K562 (cell line): ENCODE results near the gene ZNF213. TPM values are rescaled to one million over a fixed set of nuclear protein-coding genes. Genes with fewer than 3 reads are reported as not detected.

Experiments
- ATAC-seq: fragments of 200-7000 bp; cut with Tn5 transposase; 3 replicates; pipeline ENCODE4 v1.9.1; 2020; ENCODE audit warnings: moderate library complexity
- BruUV-seq: library from RNA; stranded (reverse); fragments of 400-500 nt; replicated peaks from 2 replicates; lab custom pipeline; 2021; lab: Mats Ljungman, UMichigan
- CTCF ChIA-PET: fragments of 300-600 bp; formaldehyde crosslinking; extraction: SDS; loops from one replicate; lab custom pipeline; 2021; ENCODE audit warnings: low intra/inter-chr PET ratio; lab: Yijun Ruan, JAX
- POLR2A ChIA-PET: fragments of 300-600, 350-650 bp; sonication (Branson Sonifier 250); formaldehyde crosslinking; extraction: SDS; loops from one replicate; lab custom pipeline; 2021; ENCODE audit warnings: antibody characterized with exemption, inconsistent platforms; lab: Yijun Ruan, JAX
- DNase-seq, 4 experiments: peaks; one replicate each; pipeline versions ENCODE4 v3.0.0 to v3.0.0-alpha.2; 2011 to 2018; ENCODE audit warnings: low spot score in 3 of 4, mixed read lengths in 3 of 4; ENCODE audit errors: extremely low read depth in 1 of 4
- FAIRE-seq: peaks from 2 replicates; lab custom pipeline; 2011; peaks lifted over from hg19 to GRCh38; lab: Jason Lieb, UNC
- H2AFZ ChIP-seq: 2 replicates; pipeline ENCODE4 v1.6.0; 2011; ENCODE audit warnings: low read depth, low read length, control low read depth, inconsistent platforms
- H3K27ac ChIP-seq: fragments of 200-600 bp; 3 replicates; pipeline ENCODE4 v1.8.0; 2011; ENCODE audit warnings: low read depth, mild to moderate bottlenecking, control low read depth, inconsistent platforms, low read length, moderate library complexity, mixed read lengths; ENCODE audit errors: extremely low read depth
- H3K27me3 ChIP-seq, 2 experiments: fragments of 300-600 bp in 1 of 2; 2 replicates in 1 of 2; 3 replicates in 1 of 2; pipeline versions ENCODE4 v1.6.0 to v1.8.0; 2011; ENCODE audit warnings: inconsistent platforms in 2 of 2, low read length in 2 of 2, mild to moderate bottlenecking in 1 of 2, mixed read lengths in 1 of 2, moderate library complexity in 1 of 2; ENCODE audit not compliant: control insufficient read depth in 2 of 2, insufficient read depth in 2 of 2
- H3K36me3 ChIP-seq: fragments of 300-600 bp; 3 replicates; pipeline ENCODE4 v1.8.0; 2011; ENCODE audit warnings: mild to moderate bottlenecking, low read length, inconsistent platforms; ENCODE audit not compliant: control insufficient read depth, insufficient read depth
- H3K4me1 ChIP-seq, 2 experiments: fragments of 200-600 bp in 1 of 2; replicated peaks in 1 of 2; 2 replicates in 1 of 2; 3 replicates in 1 of 2; pipeline versions ENCODE4 v1.5.1 to v1.8.0; 2011; ENCODE audit warnings: inconsistent platforms in 2 of 2, low read length in 2 of 2, mild to moderate bottlenecking in 1 of 2, mixed read lengths in 1 of 2, moderate library complexity in 1 of 2; ENCODE audit not compliant: control insufficient read depth in 2 of 2, insufficient read depth in 2 of 2
- H3K4me2 ChIP-seq: 2 replicates; pipeline ENCODE4 v1.6.1; 2011; ENCODE audit warnings: low read length, control low read depth, inconsistent platforms, mixed read lengths; ENCODE audit not compliant: insufficient read depth
- H3K4me3 ChIP-seq: fragments of 200-600 bp; sonication (generic), shearing (Covaris generic); 2 replicates; pipeline ENCODE4 v1.5.1; 2016; ENCODE audit warnings: control low read depth, inconsistent platforms
- H3K79me2 ChIP-seq: fragments of 200-600 bp; 3 replicates; pipeline ENCODE4 v1.8.0; 2011; ENCODE audit warnings: low read length, inconsistent platforms; ENCODE audit not compliant: control insufficient read depth, insufficient read depth
- H3K9ac ChIP-seq, 2 experiments: 2 replicates each; pipeline versions ENCODE4 v1.6.0 to v1.6.1; 2011; ENCODE audit warnings: low read depth in 2 of 2, low read length in 2 of 2, control low read depth in 1 of 2, inconsistent platforms in 1 of 2, mild to moderate bottlenecking in 1 of 2, mixed read lengths in 1 of 2; ENCODE audit not compliant: insufficient read depth in 1 of 2
- H3K9me1 ChIP-seq: one replicate; pipeline ENCODE4 v1.6.0; 2011; ENCODE audit warnings: inconsistent platforms, mild to moderate bottlenecking, low read length, moderate library complexity; ENCODE audit not compliant: control insufficient read depth, insufficient read depth
- H3K9me3 ChIP-seq: replicated peaks from 2 replicates; pipeline ENCODE4 v1.5.1; 2011; ENCODE audit warnings: low read depth, low read length, inconsistent platforms; ENCODE audit not compliant: control insufficient read depth, insufficient read depth
- H4K20me1 ChIP-seq: replicated peaks from 2 replicates; pipeline ENCODE4 v1.6.1; 2011; ENCODE audit warnings: low read length, inconsistent platforms, mixed read lengths; ENCODE audit not compliant: control insufficient read depth, insufficient read depth
- CBX3 ChIP-seq, 2 experiments: IDR thresholded peaks; 1 replicate in 1 of 2; 2 replicates in 1 of 2; pipeline ENCODE4 v1.6.1; 2012; ENCODE audit warnings: inconsistent platforms in 2 of 2, low read length in 2 of 2, borderline replicate concordance in 1 of 2, control low read depth in 1 of 2
- CTBP1 ChIP-seq: fragments of 450-650 bp; IDR thresholded peaks from 2 replicates; pipeline ENCODE4 v1.6.1; 2016; ENCODE audit warnings: borderline replicate concordance
- POLR2G ChIP-seq: fragments of 200-400 bp; formaldehyde crosslinking; IDR thresholded peaks from 2 replicates; pipeline ENCODE4 v1.6.1; 2017; ENCODE audit warnings: low read depth, mild to moderate bottlenecking, antibody characterized with exemption, low read length, moderate library complexity
- SLC30A9 ChIP-seq: fragments of 250-450 bp; sonication (Bioruptor Pico); IDR thresholded peaks from 2 replicates; pipeline ENCODE4 v1.8.0; 2022; ENCODE audit warnings: mild to moderate bottlenecking, moderate library complexity
- TEAD1 ChIP-seq, 2 experiments: fragments of 450-650 bp in 1 of 2; sonication (generic) in 1 of 2; formaldehyde crosslinking; IDR thresholded peaks; 2 replicates each; pipeline versions ENCODE4 v1.4.0 to v1.8.0; 2020 to 2022; ENCODE audit warnings: mild to moderate bottlenecking in 2 of 2, missing genetic modification reagents in 1 of 2
- ZNF3 ChIP-seq: fragments of 250-450 bp; sonication (Bioruptor Pico); IDR thresholded peaks from 2 replicates; pipeline ENCODE4 v1.5.0; 2021; ENCODE audit warnings: mild to moderate bottlenecking, moderate library complexity
- WGBS: fragments of 100-300 bp; shearing (Covaris generic); methylation state at CpG from one replicate; pipeline ENCODE4 v1.1.6; 2016; ENCODE audit warnings: low coverage, mixed read lengths; ENCODE audit not compliant: insufficient coverage; ENCODE audit errors: missing lambda C conversion rate; 5-methylcytosine and 5-hydroxymethylcytosine counted together
- in situ Hi-C: fragments of 300-500 bp; cut with MboI; formaldehyde crosslinking; loops from 4 replicates; pipeline ENCODE4 v1.15.0; 2018; ENCODE audit warnings: inconsistent platforms, mixed read lengths
- intact Hi-C: fragments of 100-400 bp; cut with micrococcal nuclease; formaldehyde crosslinking; loops from 2 replicates; pipeline ENCODE4 v1.14.2; 2022
- polyA plus RNA-seq, 8 experiments: library from polyadenylated mRNA; depleted of rRNA in 4 of 8; stranded (reverse) in 5 of 8; unstranded in 3 of 8; fragments of >200 nt; fragmentation: Nextera tagmentation in 2 of 8; fragmentation: Illumina TruSeq in 1 of 8; extraction: Ambion mirVana in 2 of 8; extraction: Trizol in 1 of 8; gene quantifications; 2 replicates each; pipeline versions ENCODE4 v1.2.1 to v1.2.3, GENCODE V29; 2011 to 2014; ENCODE audit warnings: inconsistent platforms in 1 of 8, missing spikeins in 1 of 8
- total RNA-seq, 7 experiments: library from RNA; depleted of rRNA in 6 of 7; stranded (reverse); fragments of >200 nt in 6 of 7; fragmentation: Illumina TruSeq in 2 of 7; extraction: Trizol in 2 of 7; gene quantifications; 2 replicates each; pipeline versions ENCODE4 v1.2.1 to v1.2.3, GENCODE V29; 2011 to 2021; ENCODE audit warnings: low replicate concordance in 1 of 7
- TF ChIP-seq, protein P1 (sequence below): fragments of 250-450 bp; sonication (Bioruptor Pico); IDR thresholded peaks from 2 replicates; pipeline ENCODE4 v1.8.0; 2021; ENCODE audit warnings: borderline replicate concordance, mild to moderate bottlenecking, moderate library complexity; ENCODE audit not compliant: poor library complexity, severe bottlenecking
- TF ChIP-seq, protein P2 (sequence below), 3 experiments: fragments of 200-800 bp in 1 of 3; fragments of 250-450 bp in 1 of 3; fragments of 450-650 bp in 1 of 3; sonication (Bioruptor Pico) in 1 of 3; sonication (Bioruptor generic) in 1 of 3; formaldehyde crosslinking in 1 of 3; IDR thresholded peaks; 2 replicates each; pipeline versions ENCODE4 v1.6.1 to v1.8.0; 2016 to 2022; ENCODE audit warnings: mild to moderate bottlenecking in 2 of 3, missing genetic modification characterization in 2 of 3, missing compliant biosample characterization in 1 of 3, moderate library complexity in 1 of 3
- TF ChIP-seq, protein P3 (sequence below), 2 experiments: fragments of 450-650 bp; conservative IDR thresholded peaks; 2 replicates each; pipeline ENCODE4 v1.6.1; 2017; ENCODE audit warnings: mild to moderate bottlenecking in 2 of 2, moderate library complexity in 2 of 2

Gene ZNF213
- total and polyA plus RNA-seq, 9 of the 15 experiments (the other 6 are each of a cell fraction or from before 2014, with no cell fraction given), result 0.49 to 10.0 (median 1.8) TPM

DNA sequence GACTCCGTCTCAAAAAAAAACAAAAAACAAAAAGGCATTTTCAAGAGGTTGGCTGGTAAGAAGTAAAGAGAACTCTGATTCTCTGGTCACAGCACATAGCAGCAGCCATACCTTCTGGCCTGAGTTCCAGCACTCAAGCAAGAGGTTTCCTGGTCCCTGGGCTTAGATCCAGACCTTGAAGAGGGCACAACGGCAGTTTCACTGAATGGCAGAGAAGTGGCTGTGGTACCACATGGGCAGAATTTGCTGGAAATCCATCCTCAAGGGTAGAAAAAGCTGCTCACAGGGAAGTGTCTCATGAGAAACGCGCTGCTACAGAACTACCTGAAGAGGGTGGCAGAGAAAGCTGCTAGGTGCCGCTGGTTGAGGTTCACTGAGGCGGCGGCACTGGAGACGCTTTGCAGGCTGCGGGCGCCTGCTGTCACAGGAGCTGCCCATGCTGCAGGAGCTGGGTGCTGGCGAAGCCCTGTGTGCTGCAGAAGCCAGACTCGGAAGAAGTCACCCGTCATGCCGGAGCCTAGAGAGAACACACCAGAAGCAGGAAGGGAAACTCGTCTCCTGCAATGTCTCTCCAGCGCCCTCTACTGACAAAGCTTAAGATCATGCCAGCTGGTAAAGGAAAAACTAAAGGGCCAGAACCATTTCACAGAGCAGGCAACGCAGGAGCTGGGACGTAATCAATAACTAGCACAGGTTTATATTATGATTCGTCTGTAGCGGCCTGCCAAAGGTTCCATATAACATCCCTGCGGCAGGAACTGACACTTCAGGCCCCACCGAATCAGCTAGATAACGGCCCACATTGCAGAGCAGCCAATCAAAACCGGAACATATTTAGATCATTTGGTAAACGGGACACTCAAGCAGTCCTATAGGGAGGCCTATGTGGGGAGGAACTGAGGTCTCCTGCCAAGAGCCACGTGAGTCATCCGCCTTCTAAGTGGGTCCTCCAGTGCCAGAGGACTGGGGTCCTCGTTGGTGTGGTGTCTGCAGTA, 5.4 kb upstream of the ZNF213 start:
- Histone ChIP-seq H3K9ac (peak overlapping the region; percentile 55 to 88), H3K27ac (peak overlapping the region; percentile 40)
- no peak for TF ChIP-seq ZNF3 (CRISPR knock-in tag)
- peak; percentile 67 for TF ChIP-seq POLR2G
- TF ChIP-seq, protein P1, sequence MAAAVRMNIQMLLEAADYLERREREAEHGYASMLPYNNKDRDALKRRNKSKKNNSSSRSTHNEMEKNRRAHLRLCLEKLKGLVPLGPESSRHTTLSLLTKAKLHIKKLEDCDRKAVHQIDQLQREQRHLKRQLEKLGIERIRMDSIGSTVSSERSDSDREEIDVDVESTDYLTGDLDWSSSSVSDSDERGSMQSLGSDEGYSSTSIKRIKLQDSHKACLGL (CRISPR knock-in tag), result no peak
- TF ChIP-seq, protein P2, sequence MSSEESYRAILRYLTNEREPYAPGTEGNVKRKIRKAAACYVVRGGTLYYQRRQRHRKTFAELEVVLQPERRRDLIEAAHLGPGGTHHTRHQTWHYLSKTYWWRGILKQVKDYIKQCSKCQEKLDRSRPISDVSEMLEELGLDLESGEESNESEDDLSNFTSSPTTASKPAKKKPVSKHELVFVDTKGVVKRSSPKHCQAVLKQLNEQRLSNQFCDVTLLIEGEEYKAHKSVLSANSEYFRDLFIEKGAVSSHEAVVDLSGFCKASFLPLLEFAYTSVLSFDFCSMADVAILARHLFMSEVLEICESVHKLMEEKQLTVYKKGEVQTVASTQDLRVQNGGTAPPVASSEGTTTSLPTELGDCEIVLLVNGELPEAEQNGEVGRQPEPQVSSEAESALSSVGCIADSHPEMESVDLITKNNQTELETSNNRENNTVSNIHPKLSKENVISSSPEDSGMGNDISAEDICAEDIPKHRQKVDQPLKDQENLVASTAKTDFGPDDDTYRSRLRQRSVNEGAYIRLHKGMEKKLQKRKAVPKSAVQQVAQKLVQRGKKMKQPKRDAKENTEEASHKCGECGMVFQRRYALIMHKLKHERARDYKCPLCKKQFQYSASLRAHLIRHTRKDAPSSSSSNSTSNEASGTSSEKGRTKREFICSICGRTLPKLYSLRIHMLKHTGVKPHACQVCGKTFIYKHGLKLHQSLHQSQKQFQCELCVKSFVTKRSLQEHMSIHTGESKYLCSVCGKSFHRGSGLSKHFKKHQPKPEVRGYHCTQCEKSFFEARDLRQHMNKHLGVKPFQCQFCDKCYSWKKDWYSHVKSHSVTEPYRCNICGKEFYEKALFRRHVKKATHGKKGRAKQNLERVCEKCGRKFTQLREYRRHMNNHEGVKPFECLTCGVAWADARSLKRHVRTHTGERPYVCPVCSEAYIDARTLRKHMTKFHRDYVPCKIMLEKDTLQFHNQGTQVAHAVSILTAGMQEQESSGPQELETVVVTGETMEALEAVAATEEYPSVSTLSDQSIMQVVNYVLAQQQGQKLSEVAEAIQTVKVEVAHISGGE (CRISPR knock-in tag; IDR thresholded peaks at IDR 0.05), result peak in 1 of 3 experiments; percentile 86; a peak in 2 of 6 replicates
- peak in 1 of 2 experiments; percentile 58; a peak in 1 of 3 replicates for TF ChIP-seq CBX3 (IDR thresholded peaks at IDR 0.05; ENCODE audit: borderline replicate concordance in 1 of 2, low read length in 2 of 2)
- TF ChIP-seq, protein P3, sequence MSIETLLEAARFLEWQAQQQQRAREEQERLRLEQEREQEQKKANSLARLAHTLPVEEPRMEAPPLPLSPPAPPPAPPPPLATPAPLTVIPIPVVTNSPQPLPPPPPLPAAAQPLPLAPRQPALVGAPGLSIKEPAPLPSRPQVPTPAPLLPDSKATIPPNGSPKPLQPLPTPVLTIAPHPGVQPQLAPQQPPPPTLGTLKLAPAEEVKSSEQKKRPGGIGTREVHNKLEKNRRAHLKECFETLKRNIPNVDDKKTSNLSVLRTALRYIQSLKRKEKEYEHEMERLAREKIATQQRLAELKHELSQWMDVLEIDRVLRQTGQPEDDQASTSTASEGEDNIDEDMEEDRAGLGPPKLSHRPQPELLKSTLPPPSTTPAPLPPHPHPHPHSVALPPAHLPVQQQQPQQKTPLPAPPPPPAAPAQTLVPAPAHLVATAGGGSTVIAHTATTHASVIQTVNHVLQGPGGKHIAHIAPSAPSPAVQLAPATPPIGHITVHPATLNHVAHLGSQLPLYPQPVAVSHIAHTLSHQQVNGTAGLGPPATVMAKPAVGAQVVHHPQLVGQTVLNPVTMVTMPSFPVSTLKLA (conservative IDR thresholded peaks at IDR 0.05), result peak in 1 of 2 experiments; percentile 45; a peak in 1 of 4 replicates
- 0 out of 4 replicates have a peak, but pooled peaks of 1 of the 2 experiments have one; percentile 47 for TF ChIP-seq TEAD1 (CRISPR knock-in tag; IDR thresholded peaks at IDR 0.05)
- TF ChIP-seq CTBP1, result no peak
- no peak for TF ChIP-seq SLC30A9

More for the DNA sequence above, 5.4 kb upstream of the ZNF213 start:
- ChIA-PET CTCF (interaction anchor here (0.7 to 2.7 kb wide), 5 partner anchors 21 to 71 kb away, joined by 4 to 20 read pairs (median 9); no protein-coding TSS in a partner anchor), POLR2A (interaction anchor here (0.5 to 2.9 kb wide), 15 partner anchors 8 to 306 kb away, joined by 3 to 17 read pairs (median 4); partner anchors contain the start of genes IL32 and ZSCAN10)
- H4K20me1 ChIP-seq, result no peaks in the 10 kb centered on the region
- H2AFZ ChIP-seq, result peak overlapping the region; percentile 76
- in situ Hi-C loops (no loop called here), intact Hi-C loops (loop anchor here (1.0 kb wide), 2 partner anchors 37 to 70 kb away; no protein-coding TSS in a partner anchor)
- FAIRE-seq (peak; percentile 88), DNase-seq (peak in 3 of 4 experiments; percentile 37 to 91 (median 49)), ATAC-seq (peak; percentile 77)
- H3K4me3 ChIP-seq, result peak overlapping the region; percentile 40
- peaks cover 19% of the 10 kb centered on the region for H3K36me3 ChIP-seq
- no peaks in the 10 kb centered on the region for H3K9me1 ChIP-seq
- no peaks in the 10 kb centered on the region for H3K9me3 ChIP-seq
- peaks cover 18% of the 10 kb centered on the region for H3K79me2 ChIP-seq
- peak overlapping the region; percentile 92 for H3K4me2 ChIP-seq
- H3K27me3 ChIP-seq, result no peaks in the 10 kb centered on the region
- 12% methylated on average over 28 of the region's 28 CpGs for WGBS
- peaks cover 15 to 24% of the 10 kb centered on the region in 2 experiments; a peak in 4 of 5 replicates for H3K4me1 ChIP-seq
- no TSS peak for BruUV-seq
